ENCODE measurements around the gene WDFY4. TPM values are rescaled to one million over a fixed set of nuclear protein-coding genes. Genes with fewer than 3 reads are reported as not detected.

WDFY4 gene
- total RNA-seq, 2 donors from 2014 or later = 0.09 to 0.25 TPM

DNA sequence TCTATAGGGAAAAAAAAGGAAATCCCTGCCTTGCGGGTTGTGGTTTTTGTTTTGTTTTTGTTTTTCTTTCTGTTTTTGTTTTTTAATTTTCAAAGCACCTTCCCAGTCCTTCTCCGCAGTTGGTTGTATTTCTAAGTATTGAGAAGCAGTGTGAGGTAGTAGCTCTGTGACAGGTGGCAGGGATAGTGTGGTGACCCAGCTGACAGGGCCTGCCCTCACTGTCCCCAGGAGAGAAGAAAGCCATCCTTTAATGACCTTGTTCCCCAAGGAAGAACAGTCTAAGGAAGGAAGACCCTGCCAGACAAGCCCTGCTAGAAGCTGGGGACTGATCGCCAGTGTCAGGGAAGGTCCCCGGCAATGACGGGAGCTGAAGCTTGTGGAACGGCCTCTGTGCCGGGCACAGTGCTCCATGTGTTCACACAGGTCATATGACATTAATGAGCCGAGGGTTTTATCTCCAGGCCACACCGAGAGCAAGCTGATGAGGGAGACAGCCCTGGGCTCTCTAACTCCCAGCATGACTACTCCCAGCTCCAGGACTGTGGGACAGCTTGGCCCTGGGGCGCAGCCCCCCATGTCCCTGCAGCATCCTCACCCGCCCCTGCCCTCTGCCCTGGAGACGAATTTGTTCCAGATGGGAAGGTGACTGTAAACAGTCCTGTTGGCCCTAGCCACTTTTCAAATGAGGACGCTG, 324.0 kb downstream of the WDFY4 start:
- Mint-ChIP-seq H3K27ac (no peak overlapping the region), H3K36me3 (no peaks in the 10 kb centered on the region), H3K9me3 (peaks cover 0 to 3% of the 10 kb centered on the region in 2 donors)
- no peak for ATAC-seq
- DNase-seq (ENCODE audit: low spot score in 2 of 2) = no peak

DNA sequence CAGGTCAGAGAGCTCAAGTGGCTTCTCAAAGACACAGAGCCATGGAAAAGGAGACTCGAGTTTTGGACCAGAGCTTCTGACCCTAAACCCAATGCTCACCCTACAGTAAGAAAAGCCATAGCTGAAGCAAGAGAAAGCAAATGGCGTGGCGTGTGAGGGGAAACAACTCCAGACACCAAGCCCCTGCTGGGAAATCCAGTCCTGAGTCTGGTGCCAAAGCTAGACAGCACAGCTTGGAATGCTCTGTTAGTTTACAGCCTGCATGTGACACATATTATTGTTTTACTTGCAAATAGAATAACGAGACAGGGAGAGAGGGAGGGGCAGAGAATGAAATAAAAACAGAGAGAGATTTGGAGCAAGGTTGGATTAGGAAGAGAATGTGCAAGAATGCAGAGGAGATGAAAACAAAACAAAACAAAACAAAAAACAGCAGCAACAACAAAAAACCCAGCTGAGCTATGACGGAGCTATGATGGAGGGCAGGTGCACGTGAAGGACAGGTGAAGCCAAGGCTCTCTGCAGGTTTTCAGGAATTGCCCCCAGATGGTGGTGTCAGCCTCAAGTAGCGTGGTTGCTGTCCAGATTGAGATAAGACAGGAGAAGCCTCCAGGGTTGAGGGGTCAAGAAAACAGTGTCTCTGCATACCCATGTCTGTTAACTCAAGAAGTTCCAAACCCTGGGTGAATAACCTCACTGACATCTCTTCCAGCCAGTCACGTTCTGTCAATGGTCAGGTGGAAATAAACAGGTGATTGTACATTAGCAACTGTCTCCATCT, 324.7 kb downstream of the WDFY4 start:
- Mint-ChIP-seq H3K36me3 (no peaks in the 10 kb centered on the region), H3K9me3 (peaks cover 0 to 3% of the 10 kb centered on the region in 2 donors), H3K27ac (no peak overlapping the region)
- no peak for ATAC-seq
- no peak for DNase-seq (ENCODE audit: low spot score in 2 of 2)

DNA sequence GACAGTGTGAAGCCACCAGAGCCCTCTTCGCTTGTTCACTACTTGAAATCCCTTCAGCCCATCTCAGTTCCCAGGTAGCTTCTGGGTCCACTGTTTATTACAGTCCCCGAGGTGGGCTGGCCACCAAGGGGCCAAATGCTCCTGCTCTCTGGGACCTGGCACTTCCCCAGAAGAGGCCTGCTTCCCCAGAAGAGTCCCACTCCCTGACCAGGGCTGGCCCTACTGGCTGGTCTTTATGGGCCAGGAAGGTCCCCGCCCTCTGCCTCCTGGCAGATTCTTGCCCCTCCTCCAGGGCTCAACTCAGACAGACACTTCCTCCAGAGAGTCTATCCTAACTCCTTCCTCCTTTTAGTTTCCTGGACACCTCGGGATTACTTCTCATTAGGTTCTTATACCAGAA, 325.6 kb downstream of the WDFY4 start:
- ATAC-seq (no peak), DNase-seq (ENCODE audit: low spot score in 2 of 2) (no peak)
- H3K9me3 Mint-ChIP-seq = peaks cover 0 to 3% of the 10 kb centered on the region in 2 donors
- no peak overlapping the region for H3K27ac Mint-ChIP-seq
- no peaks in the 10 kb centered on the region for H3K36me3 Mint-ChIP-seq

DNA sequence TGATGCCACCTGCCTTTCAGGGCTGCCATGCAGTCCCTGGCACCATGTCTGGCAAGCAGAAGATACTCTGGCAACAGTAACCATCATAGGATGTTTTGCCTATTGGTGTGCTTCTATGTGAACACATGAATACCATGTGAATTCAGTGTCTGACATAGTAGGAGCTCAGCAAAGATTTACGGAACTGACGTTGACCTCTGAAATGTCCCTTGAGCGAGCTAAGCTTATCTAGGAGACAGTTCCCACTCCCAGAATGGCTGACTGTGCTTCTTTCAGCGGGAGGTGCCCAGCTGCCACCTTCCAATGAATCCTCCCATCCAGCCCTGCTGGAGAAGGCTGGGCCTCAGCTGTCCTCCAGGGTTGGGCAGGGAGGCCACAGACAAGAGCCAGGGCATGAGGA, 326.2 kb downstream of the WDFY4 start:
- H3K9me3 Mint-ChIP-seq = peaks cover 0 to 3% of the 10 kb centered on the region in 2 donors
- no peak for DNase-seq (ENCODE audit: low spot score in 2 of 2)
- no peak for ATAC-seq
- no peaks in the 10 kb centered on the region for H3K36me3 Mint-ChIP-seq
- H3K27ac Mint-ChIP-seq = no peak overlapping the region

DNA sequence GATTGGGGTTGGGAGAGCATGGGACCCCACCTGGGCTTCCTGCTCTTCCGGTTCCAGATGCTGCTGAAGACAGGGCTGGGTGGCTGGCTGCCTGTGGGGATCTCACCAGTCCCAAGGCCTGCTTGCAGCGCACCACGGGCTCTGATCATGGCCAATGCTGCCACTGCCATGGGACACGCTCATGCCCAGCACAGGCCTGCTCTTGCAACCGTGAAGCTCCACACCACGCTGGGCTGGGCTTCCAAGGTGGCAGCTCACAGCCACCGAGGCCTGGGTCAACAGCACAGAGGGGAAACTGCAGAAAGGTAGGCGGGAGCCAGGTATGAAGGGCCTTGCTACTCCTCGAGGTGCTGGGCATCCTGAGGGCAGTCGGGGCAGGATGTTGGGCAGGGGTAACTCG, 327.1 kb downstream of the WDFY4 start:
- no peaks in the 10 kb centered on the region for H3K9me3 Mint-ChIP-seq
- ATAC-seq (no peak), DNase-seq (ENCODE audit: low spot score in 2 of 2) (no peak)
- H3K27ac Mint-ChIP-seq = no peak overlapping the region
- no peaks in the 10 kb centered on the region for H3K36me3 Mint-ChIP-seq

DNA sequence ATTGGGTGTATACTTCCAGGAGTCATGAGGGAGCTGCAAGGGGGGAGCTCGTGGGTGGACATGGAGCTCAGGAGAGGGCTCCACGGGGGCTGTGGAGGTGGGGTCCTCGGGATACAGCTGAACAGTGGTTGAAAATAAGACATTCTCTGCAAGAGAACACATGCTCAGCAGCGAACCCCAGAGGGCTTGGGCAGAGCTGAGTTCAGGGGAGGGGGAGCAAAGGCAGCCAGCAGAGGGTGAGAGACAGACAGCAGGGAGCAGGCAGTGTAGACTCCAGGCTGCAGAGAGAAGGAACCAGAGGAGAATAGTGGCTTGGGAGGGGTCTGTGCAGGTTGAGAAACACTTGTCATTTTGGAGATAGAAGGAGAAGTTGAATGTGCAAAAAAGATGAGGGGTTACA, 327.9 kb downstream of the WDFY4 start:
- ATAC-seq (no peak), DNase-seq (ENCODE audit: low spot score in 2 of 2) (no peak)
- no peaks in the 10 kb centered on the region for H3K36me3 Mint-ChIP-seq
- no peaks in the 10 kb centered on the region for H3K9me3 Mint-ChIP-seq
- no peak overlapping the region for H3K27ac Mint-ChIP-seq

DNA sequence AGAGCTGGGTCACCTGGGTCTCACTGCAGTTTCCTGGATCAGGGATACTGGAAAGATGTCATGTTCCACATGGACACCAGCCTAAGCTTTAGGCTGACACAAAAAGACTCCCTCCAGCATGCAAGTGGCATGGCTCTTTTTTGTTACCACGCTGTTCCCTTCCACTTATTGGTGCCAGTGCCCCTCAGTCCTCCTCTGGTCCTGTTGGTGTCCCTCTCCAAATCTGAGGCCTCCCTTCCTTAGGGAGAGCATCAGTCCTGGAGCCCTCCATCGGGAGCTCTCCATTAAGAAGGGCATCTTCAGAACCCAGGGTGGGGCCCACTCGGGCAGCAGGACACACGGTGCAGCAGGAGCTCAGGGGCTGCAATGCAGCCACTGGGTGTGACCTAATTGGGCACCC, 331.0 kb downstream of the WDFY4 start:
- no peak for DNase-seq (ENCODE audit: low spot score in 2 of 2)
- ATAC-seq = no peak
- no peaks in the 10 kb centered on the region for H3K9me3 Mint-ChIP-seq

DNA sequence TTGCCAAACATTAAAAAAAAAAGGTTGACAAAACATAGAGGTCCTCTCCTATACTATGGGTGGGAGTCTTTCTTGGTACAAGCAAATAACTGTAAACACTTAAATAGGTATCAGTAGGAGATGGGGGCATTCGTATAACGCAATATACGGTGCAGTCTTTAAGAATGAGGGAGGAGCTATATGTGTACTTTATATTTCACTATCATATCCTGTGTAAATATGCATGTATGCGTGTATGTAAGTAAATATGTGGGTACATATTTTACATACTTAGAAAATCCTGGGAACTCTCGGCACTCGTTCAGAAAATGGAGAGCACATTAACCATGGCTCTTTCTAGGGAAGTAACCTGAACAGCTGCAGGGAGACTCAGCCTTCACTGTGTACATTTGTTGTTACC, 337.0 kb downstream of the WDFY4 start:
- ATAC-seq (no peak), DNase-seq (ENCODE audit: low spot score in 2 of 2) (no peak)
- H3K9me3 Mint-ChIP-seq = no peaks in the 10 kb centered on the region
- H3K36me3 Mint-ChIP-seq = peaks cover 0 to 5% of the 10 kb centered on the region in 2 donors
- no peak overlapping the region for H3K27ac Mint-ChIP-seq

More for the DNA sequence above, 331.0 kb downstream of the WDFY4 start:
- peaks cover 0 to 5% of the 10 kb centered on the region in 2 donors for H3K36me3 Mint-ChIP-seq
- H3K27ac Mint-ChIP-seq = no peak overlapping the region

DNA sequence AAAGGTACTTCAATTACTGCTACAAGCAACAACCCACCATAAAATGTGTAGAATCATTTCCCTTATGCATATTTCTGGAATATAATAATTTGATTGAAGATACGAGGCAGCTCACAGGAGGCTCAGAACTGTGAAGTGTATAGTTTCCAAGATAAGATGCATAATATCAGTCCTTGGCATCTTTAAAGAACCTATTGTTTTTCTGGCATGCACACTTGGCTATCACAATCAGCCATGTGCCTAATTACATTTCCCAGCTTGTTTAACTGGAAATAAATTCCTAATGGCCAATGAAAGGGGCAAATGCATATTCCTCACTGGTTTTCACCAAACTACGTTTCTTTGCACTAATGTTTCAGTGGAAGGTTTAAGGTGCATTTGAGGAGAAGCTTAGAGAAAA, 338.4 kb downstream of the WDFY4 start:
- no peaks in the 10 kb centered on the region for H3K9me3 Mint-ChIP-seq
- ATAC-seq = no peak
- no peak overlapping the region for H3K27ac Mint-ChIP-seq
- no peak for DNase-seq (ENCODE audit: low spot score in 2 of 2)
- peaks cover 0 to 5% of the 10 kb centered on the region in 2 donors for H3K36me3 Mint-ChIP-seq

DNA sequence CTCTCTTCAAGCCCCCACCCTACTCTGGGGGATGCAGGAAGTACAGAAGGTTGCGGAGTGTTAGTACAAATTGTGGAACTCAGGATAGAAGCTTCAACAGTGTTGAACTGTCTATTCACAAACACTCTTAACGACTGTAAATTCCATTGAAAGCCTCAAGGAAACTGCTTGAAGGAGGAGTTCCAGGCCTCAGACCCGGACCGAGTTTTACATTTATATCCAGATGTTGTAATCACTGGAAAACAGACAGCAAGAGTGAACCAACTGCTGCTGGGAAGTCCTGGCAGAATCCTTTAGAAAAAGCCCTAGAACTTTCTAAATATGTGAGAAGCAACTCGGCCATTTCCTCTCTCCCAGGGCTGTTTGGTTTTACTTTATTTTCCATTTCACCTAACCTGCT, 339.1 kb downstream of the WDFY4 start:
- peaks cover 0 to 5% of the 10 kb centered on the region in 2 donors for H3K36me3 Mint-ChIP-seq
- DNase-seq (ENCODE audit: low spot score in 2 of 2) = no peak
- no peaks in the 10 kb centered on the region for H3K9me3 Mint-ChIP-seq
- ATAC-seq = no peak
- no peak overlapping the region for H3K27ac Mint-ChIP-seq

DNA sequence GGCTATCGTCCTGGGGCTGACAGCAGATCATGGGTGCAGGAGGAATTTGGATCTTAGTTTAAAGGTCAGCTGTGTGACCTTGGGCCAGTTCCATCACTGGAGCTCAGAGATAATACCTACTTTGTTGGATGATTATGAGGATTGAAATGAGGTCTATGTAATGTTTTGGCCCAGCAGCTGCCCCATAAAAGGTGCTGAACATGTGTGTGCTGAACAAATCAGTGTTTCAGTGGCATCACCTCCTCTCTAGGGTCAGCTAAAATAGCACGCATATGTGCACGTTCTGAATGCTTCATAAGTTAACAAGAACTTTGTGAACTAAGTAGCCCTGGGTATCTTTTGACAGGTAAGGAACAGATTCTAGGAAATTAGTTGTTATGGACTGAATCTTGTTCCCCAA, 339.8 kb downstream of the WDFY4 start:
- no peak for ATAC-seq
- Mint-ChIP-seq H3K9me3 (no peaks in the 10 kb centered on the region), H3K36me3 (peaks cover 0 to 5% of the 10 kb centered on the region in 2 donors), H3K27ac (no peak overlapping the region)
- no peak for DNase-seq (ENCODE audit: low spot score in 2 of 2)

DNA sequence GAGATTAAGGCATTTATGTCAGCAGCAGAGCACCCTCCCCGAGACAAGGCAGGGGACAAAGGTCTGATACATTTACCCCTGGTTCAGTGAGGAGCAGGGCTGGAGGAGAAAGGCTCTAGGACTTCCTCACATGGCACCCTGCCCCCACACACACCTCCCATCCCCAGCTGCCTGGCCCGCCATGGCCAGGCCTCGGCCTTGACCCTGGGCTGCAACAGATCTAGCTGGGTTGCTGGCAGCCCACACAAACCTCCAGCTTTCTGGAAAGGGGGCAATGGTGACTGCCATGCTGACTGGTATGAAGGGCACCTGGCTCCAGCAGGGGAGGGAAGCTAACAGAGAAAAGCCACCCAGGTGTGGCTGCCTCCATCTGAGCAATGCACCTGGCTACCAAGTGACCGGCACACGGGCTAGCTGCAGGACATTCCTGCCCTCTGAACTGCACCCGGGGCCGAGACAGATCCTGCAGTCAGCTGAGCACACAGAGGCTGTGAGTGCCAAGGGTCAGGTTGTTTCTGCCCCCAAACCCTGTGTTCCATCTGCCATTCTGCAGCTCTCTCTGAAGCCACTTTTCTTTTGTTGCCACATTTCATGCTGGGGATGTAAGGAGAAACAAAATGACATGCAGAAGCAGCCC, 340.8 kb downstream of the WDFY4 start:
- H3K9me3 Mint-ChIP-seq = no peaks in the 10 kb centered on the region
- H3K27ac Mint-ChIP-seq = no peak overlapping the region
- ATAC-seq (no peak), DNase-seq (ENCODE audit: low spot score in 2 of 2) (no peak)
- H3K36me3 Mint-ChIP-seq = peaks cover 0 to under 1% of the 10 kb centered on the region in 2 donors

DNA sequence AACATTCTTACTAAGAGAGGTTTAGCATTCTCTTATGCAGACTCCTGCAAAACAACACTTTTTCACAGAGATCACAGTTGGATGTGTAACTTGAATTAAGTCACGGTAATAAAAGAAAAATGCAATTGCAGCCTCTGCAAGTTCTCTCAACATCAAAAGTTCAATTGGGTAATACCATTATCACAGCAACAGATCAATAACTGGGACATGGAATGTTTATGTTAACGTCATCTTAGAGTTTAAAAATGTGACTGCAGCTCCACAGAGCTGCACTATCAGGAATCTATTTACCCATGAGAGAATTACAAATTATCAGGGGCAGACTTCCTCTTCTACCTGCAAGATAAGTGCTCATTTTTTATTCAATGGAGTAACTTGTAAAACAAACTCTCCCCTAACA, 344.0 kb downstream of the WDFY4 start:
- no peak overlapping the region for H3K27ac Mint-ChIP-seq
- H3K9me3 Mint-ChIP-seq = no peaks in the 10 kb centered on the region
- H3K36me3 Mint-ChIP-seq = no peaks in the 10 kb centered on the region
- DNase-seq (ENCODE audit: low spot score in 2 of 2) (no peak), ATAC-seq (no peak)

DNA sequence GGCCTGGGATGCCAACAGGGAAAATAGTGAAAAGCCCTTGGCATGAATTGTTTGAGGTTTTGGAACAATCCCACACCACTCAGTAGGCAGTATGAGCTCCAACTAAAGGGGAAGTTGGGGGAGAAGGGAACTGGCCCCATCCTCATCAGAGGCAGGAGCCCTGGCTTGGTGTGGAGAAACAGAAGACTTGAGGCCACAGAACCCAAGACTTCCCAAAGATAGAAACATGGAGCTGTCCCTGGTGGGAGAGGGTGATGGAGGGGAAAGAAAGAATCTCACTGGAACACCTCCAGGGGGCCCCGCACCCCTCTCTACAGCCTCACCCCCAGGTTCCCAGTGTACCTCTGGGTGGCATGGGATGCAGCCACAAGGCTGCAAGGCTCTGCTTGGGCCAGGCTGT, 345.0 kb downstream of the WDFY4 start:
- ATAC-seq = no peak
- Mint-ChIP-seq H3K27ac (no peak overlapping the region), H3K9me3 (no peaks in the 10 kb centered on the region), H3K36me3 (no peaks in the 10 kb centered on the region)
- DNase-seq (ENCODE audit: low spot score in 2 of 2) = no peak
